ENCODE results near the gene BMPR2.
"Not testable (repeated sequence)": the region's sequence is repeated elsewhere in the genome, so short reads cannot be mapped to it uniquely, and the experiment has no call there.

The BMPR2 gene

DNA sequence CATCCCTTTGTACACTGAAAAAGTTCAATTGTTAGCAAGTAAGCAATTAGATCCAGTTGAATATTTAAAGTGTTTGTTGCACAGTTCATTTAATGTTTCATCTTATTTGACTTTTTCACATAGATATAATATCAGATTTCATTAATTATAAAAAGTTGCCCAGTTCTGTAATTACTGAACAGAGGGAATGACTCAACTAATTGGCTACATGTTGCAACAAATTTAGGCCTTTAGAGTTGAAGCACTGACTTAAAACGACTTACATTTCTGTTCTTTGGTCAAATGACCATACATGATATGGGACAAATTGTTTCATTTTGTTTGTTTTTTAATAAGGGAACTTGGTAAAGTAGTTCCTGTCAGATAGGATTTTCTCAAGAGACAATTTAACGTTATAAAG lies 190.2 kb downstream of the BMPR2 start:
- TF ChIP-seq, protein P1, sequence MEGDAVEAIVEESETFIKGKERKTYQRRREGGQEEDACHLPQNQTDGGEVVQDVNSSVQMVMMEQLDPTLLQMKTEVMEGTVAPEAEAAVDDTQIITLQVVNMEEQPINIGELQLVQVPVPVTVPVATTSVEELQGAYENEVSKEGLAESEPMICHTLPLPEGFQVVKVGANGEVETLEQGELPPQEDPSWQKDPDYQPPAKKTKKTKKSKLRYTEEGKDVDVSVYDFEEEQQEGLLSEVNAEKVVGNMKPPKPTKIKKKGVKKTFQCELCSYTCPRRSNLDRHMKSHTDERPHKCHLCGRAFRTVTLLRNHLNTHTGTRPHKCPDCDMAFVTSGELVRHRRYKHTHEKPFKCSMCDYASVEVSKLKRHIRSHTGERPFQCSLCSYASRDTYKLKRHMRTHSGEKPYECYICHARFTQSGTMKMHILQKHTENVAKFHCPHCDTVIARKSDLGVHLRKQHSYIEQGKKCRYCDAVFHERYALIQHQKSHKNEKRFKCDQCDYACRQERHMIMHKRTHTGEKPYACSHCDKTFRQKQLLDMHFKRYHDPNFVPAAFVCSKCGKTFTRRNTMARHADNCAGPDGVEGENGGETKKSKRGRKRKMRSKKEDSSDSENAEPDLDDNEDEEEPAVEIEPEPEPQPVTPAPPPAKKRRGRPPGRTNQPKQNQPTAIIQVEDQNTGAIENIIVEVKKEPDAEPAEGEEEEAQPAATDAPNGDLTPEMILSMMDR (IDR thresholded peaks at IDR 0.05; ENCODE audit: low read depth, low read length, missing control alignments), result no peak
- DNase-seq (ENCODE audit: extremely low read depth, low read depth), result no peak

DNA sequence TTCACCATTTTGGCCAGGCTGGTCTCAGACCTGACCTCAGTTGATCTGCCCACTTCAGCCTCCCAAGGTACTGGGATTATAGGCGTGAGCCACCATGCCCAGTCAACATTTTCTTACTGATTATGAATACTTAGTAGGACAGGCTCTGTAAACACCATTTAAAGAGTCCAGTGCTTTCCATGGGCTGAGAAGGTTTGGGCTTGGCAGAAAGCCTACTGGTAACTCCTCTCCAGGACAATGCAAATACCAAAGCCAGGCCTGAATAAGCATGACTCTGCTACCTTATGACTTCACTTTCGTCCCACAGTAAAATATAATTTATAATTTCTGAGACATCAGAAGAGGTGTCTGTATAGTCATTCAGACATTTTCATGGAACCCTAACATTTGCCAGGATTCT lies 198.4 kb downstream of the BMPR2 start:
- no peak for DNase-seq (ENCODE audit: extremely low read depth, low read depth)
- TF ChIP-seq, protein P1 (IDR thresholded peaks at IDR 0.05; ENCODE audit: low read depth, low read length, missing control alignments), result no peak
- no peak overlapping the region for H3K4me3 ChIP-seq (replicated peaks; ENCODE audit: low read depth, low read length)

More for the DNA sequence above, 190.2 kb downstream of the BMPR2 start:
- H3K4me3 ChIP-seq (replicated peaks; ENCODE audit: low read depth, low read length), result no peak overlapping the region

DNA sequence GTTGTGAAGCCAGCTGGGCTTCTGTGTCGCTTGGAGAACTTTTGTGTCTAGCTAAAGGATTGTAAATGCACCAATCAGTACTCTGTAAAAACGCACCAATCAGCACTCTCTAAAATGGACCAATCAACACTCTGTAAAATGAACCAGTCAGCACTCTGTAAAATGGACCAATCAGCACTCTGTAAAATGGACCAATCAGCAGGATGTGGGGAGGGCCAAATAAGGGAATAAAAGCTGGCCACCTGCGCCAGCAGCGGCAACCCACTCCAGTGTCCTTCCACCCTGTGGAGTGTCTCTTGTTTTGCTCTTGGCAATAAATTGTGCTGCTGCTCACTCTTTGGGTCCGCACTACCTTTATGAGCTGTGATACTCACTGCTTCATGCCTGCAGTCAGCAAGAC lies 199.1 kb downstream of the BMPR2 start:
- not testable (repeated sequence) for DNase-seq (ENCODE audit: extremely low read depth, low read depth); H3K4me3 ChIP-seq (replicated peaks; ENCODE audit: low read depth, low read length)

DNA sequence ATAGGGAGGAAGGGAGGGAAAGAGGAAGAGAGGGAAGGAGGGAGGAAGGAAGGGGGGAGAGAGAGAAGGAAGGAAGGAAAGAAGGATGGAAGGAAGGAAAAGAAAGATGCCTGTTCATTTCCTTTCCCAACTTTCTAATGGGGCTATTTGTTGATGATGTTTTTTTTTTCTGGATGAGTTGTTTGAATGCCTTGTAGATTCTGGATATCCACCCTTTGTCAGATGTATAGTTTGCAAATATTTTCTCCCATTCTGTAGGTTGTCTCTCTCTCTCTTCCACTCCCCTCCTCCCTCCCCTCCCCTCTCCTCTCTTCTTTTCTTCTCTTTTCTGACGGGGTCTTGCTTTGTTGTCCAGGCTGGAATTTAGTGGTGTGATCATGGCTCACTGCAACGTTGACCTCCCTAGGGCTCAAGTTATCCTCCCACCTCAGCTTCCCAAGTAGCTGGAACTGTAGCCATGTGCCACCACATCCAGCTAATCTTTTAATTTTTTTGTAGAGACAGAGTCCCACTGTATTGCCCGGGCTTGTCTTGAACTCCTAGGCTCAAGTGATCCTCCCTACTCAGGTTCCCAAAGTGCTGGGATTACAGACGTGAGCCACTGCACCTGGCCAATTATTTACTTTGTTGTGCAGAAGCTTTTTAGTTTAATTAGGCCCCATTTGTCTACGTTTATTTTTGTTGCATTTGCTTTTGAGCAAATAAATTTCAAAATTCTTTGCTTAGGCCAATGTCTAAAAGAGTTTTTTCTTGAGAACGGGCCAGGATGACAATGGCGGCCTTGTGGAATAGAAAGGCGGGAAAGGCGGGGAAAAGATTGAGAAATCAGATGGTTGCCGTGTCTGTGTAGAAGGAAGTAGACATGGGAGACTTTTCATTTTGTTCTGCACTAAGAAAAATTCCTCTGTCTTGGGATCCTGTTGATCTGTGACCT lies 201.4 kb downstream of the BMPR2 start:
- TF ChIP-seq, protein P1 (IDR thresholded peaks at IDR 0.05; ENCODE audit: low read depth, low read length, missing control alignments), result no peak
- no peak for DNase-seq (ENCODE audit: extremely low read depth, low read depth)
- no peak overlapping the region for H3K4me3 ChIP-seq (replicated peaks; ENCODE audit: low read depth, low read length)

DNA sequence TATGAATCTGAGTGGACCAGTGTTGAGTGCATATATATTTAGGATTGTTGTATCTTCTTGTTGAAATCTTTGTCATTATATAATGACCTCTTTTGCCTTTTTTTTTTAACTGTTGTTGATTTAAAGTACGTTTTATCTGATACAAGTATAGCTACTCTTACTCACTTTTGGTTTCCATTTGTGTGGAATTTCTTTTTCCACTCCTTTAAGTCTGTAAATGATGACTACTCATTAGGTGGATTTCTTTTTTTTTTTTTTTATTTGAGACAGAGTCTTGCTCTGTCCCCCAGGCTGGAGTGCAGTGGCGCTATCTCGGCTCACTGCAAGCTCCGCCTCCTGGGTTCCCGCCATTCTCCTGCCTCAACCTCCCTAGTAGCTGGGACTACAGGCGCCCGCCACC lies 206.7 kb downstream of the BMPR2 start:
- not testable (repeated sequence) for DNase-seq (ENCODE audit: extremely low read depth, low read depth); H3K4me3 ChIP-seq (replicated peaks; ENCODE audit: low read depth, low read length)

DNA sequence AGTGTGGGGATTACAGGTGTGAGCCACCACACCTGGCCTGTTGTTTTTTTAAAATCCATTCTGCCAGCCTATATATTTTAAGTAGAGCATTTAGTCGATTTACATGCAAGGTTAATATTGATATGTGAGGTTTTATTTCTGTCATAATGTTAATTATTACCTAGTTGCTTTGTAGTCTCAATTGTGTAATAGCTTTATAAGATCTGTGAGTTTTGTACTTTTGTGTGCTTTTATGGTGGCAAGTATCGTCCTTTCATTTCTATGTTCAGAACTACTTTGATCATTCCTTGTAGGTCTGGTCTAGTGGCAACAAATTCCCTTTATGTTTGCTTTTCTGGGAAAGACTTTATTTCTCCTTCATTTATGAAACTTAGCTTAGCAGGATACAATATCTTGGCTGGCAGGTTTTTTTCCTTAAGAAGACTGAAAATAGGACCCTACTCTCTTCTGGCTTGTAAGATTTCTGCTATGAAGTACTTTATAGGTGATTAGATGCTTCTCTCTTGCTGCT lies 207.6 kb downstream of the BMPR2 start:
- H3K4me3 ChIP-seq (replicated peaks; ENCODE audit: low read depth, low read length), result no peak overlapping the region
- TF ChIP-seq, protein P1 (IDR thresholded peaks at IDR 0.05; ENCODE audit: low read depth, low read length, missing control alignments), result no peak
- DNase-seq (ENCODE audit: extremely low read depth, low read depth), result no peak

DNA sequence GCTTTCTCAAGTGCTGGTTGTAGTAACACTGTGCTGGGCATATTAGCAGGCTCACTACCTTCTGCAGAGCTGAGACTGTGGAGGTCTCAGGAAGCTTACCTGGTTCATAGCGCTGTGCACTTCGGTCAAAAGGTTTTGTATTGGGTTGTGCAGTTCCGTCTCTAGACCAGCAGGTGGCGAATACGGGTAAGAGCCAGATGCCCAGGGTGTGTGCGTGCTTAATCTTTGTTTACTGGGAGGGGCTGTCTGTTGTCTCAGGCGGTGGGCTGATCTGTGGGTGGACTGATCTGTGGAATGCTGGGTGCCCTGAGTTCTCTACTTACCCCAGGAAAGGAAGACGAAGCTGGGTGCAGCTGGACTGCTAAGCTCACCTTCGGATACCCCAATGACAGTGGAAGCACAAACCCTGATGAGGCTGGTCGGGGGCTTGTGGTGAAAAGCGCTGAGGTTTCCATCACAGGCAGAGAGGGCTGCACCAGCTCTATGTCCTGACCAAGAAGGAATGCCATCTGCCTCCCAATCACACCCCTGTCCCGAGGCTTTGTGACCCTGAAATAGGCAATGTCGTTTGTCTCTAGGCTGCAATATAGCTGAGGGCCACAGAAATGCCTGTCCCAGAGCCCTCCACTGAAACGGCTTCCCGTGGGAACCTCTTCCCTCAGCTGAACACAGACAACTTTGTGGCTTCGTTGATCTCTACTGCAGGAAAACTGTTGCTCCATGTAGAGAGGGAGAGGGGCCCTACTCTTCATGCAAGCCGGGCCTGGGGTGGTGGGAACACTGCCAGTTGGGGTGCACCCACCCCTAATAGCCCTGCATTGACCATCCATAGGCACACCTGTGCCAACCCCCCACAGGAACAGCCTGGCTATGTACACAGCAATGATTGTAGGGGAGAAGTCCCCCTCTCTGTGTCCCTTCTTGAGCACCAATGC lies 212.8 kb downstream of the BMPR2 start:
- peak; percentile 40 for DNase-seq (ENCODE audit: extremely low read depth, low read depth)
- no peak overlapping the region for H3K4me3 ChIP-seq (replicated peaks; ENCODE audit: low read depth, low read length)
- TF ChIP-seq, protein P1 (IDR thresholded peaks at IDR 0.05; ENCODE audit: low read depth, low read length, missing control alignments), result peak; percentile 91

All from HFF-Myc (cell line).